Measurements from ENCODE around the gene CUEDC1.

GRCh38 chr17:57925361-57925990 is 29.7 kb downstream of the CUEDC1 start:
- TF ChIP-seq CTCF (IDR thresholded peaks at IDR 0.05; ENCODE audit: borderline replicate concordance, extremely low read depth, low read length, poor library complexity, severe bottlenecking) (no peak), EZH2 (IDR thresholded peaks at IDR 0.05; ENCODE audit: borderline replicate concordance, low read depth, low read length, severe bottlenecking) (no peak)

All from DND-41 (cell line).